Hindlimb muscle (tissue), 1 donor: ENCODE measurements around the gene RASSF1. TPM values are rescaled to one million over a fixed set of nuclear protein-coding genes. Genes with fewer than 3 reads are reported as not detected.

Source experiments
- DNase-seq: peaks from one replicate; pipeline ENCODE4 v3.0.0-alpha.2; 2013
- polyA plus RNA-seq: library from polyadenylated mRNA; unstranded; fragments of 120-200 nt; gene quantifications from one replicate; pipeline ENCODE4 v1.2.1, GENCODE V29; 2013; ENCODE audit not compliant: insufficient read length

Gene RASSF1, protein sequence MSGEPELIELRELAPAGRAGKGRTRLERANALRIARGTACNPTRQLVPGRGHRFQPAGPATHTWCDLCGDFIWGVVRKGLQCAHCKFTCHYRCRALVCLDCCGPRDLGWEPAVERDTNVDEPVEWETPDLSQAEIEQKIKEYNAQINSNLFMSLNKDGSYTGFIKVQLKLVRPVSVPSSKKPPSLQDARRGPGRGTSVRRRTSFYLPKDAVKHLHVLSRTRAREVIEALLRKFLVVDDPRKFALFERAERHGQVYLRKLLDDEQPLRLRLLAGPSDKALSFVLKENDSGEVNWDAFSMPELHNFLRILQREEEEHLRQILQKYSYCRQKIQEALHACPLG
- polyA plus RNA-seq, result 36.3 TPM

DNA sequence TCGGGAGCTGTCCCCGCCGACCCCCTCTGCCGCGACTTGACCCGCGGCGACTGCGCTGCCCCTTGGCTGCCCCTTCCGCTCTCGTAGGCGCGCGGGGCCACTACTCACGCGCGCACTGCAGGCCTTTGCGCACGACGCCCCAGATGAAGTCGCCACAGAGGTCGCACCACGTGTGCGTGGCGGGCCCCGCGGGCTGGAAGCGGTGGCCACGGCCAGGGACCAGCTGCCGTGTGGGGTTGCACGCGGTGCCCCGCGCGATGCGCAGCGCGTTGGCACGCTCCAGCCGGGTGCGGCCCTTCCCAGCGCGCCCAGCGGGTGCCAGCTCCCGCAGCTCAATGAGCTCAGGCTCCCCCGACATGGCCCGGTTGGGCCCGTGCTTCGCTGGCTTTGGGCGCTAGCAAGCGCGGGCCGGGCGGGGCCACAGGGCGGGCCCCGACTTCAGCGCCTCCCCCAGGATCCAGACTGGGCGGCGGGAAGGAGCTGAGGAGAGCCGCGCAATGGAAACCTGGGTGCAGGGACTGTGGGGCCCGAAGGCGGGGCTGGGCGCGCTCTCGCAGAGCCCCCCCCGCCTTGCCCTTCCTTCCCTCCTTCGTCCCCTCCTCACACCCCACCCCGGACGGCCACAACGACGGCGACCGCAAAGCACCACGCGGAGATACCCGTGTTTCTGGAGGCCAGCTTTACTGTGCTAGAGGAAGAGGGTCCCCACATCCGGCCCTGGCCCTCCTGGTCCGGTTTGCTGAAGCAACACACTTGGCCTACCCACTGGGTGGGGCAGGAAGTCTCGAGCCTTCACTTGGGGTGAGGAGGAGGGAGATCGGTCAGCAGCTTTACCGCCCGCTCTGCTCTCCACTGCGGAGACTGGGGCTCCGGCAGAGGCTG lies at the start of gene RASSF1:
Gene RASSF1, minus strand, starts transcription at position 389 of the 882 bp plus-strand sequence. Its CDS starts 31 bp downstream, at position 358.
- peak; percentile 91 for DNase-seq

- DNase-seq, result no peak
Measured at GRCh38 chr3:50389414-50389767, 48.8 kb upstream of the RASSF1 start.

DNA sequence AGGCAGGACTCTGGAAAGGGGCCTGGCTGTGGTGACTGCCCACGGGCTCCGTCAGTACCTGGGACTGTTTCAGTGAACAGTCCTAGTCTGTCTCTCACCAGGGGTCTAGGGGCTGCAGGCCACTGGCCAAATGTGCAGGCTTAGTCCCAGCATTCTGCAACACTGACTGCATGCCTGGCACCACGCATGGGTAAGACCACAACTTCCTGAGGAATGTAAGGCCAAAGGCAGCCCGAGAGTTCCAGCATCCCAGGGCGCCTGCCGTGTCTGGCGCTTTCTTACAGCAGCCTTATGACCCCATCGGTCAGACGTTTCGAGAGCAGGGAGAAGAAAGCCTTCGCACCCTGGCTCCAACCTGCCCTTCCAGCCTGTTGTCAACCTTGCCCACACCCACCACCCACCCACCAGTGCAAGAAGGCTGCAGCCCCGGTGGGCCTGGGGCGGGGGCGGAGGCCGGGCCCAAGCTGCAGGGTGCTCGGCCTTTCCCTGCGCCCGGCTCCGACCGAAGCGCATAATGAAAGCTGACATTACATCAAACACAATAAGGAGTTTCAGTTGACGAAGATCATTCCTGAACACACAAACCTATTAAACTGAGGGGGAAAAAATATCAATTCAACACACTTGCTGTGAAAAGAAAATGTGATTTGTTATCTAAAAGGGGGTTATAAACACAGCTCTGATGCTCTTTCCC lies 48.2 kb upstream of the RASSF1 start:
- no peak for DNase-seq

DNA sequence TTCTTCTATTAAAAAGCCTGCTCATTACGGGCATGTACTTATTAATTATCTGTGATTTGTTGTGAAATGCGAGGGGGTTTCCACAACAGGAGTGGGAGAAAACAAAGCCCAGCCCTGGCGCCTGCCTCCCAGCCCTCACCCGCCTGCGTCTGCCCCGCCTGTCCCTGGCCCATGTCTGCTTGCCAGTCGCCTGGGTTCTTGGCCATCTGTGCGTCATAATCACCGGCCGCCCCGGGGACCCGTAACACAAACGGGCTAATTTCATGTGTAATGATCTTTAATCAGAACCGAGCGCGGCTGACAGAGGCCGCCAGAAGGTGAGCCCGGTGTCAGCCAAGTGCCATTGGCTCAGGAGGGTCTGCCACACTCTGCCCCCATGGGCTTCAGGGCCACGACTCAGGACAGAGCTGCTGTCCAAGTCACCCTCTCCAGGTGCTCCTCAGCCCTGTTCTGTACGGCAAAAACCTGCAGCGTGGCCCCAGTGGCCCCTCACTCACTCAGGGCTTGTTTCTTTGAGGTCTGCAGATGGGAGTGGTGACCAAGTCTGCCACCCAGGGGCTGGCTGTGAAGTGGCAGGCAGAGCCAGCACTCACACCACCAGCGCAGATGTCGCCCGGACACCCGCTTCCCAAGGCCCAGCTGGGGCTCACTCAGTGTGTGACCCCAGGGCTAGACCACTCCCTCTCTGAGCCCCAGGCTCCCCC lies 47.5 kb upstream of the RASSF1 start:
- DNase-seq, result no peak

DNA sequence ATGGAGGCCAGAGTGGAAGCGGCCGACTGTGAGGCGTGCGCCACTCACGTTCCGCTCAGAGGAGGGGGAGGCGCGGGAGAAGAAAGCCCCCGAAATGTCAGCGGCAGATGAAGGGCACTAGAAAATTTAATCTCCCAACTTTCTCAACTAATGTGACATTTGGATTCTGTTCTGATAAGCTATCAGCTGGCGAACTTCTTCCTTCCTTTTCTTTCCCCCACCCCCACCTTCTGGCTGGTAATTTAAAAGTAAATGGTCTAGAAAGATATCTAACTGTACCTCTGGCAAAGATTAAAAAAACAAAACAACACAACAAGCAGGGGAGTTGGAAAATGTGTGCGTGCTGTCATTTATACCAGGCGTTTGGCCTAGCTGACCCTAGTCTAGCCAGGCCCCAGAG lies 45.1 kb upstream of the RASSF1 start:
- DNase-seq, result no peak

- no peak for DNase-seq
Measured at GRCh38 chr3:50383750-50384149, 43.1 kb upstream of the RASSF1 start.

- no peak for DNase-seq
Measured at GRCh38 chr3:50382722-50383121, 42.1 kb upstream of the RASSF1 start.

- no peak for DNase-seq
Measured at GRCh38 chr3:50381383-50381782, 40.7 kb upstream of the RASSF1 start.

- no peak for DNase-seq
Measured at GRCh38 chr3:50380405-50381085, 39.9 kb upstream of the RASSF1 start.

GRCh38 chr3:50378757-50379156 lies 38.1 kb upstream of the RASSF1 start:
- no peak for DNase-seq

- DNase-seq, result no peak
Measured at GRCh38 chr3:50378024-50378423, 37.4 kb upstream of the RASSF1 start.

DNA sequence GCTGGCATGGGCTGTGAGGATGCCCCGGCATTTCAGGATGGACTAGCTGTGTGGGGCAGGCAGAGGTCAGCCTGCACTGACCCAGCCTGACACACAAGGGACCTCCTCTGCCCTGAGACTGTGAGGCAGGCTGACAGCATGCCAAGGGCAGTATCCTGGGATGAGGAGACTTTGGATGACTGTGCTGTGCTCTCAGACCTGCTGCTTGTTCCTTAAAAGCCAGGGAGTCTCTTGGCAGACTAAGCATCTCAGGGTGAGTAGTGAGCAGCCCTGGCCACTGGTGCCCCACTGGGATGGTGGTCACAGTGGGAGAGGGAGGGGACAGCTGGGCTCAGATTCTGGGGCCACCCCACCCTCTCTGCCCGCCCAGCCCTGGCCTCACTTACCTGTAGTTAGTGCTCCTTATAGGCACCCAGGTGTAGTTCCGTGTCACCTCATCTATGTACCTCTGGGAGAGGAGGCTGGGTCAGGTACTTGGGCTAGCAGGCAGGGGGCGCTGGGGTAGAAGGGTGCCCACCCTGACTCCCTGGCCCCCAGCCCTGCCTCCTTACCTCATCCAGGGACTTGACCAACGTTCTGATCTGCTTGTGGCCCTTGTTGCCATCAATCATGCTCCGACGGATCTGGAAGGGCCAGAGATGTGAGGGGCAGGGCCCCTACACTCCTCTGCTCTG lies 34.8 kb upstream of the RASSF1 start:
- no peak for DNase-seq

- DNase-seq, result no peak
Measured at GRCh38 chr3:50374363-50375257, 34.0 kb upstream of the RASSF1 start.

- DNase-seq, result no peak
Measured at GRCh38 chr3:50373146-50374051, 32.8 kb upstream of the RASSF1 start.

GRCh38 chr3:50372349-50372748 lies 31.7 kb upstream of the RASSF1 start:
- DNase-seq, result no peak

- no peak for DNase-seq
Measured at GRCh38 chr3:50371133-50371685, 30.6 kb upstream of the RASSF1 start.

GRCh38 chr3:50370594-50370993 lies 30.0 kb upstream of the RASSF1 start:
- peak; percentile 72 for DNase-seq

DNA sequence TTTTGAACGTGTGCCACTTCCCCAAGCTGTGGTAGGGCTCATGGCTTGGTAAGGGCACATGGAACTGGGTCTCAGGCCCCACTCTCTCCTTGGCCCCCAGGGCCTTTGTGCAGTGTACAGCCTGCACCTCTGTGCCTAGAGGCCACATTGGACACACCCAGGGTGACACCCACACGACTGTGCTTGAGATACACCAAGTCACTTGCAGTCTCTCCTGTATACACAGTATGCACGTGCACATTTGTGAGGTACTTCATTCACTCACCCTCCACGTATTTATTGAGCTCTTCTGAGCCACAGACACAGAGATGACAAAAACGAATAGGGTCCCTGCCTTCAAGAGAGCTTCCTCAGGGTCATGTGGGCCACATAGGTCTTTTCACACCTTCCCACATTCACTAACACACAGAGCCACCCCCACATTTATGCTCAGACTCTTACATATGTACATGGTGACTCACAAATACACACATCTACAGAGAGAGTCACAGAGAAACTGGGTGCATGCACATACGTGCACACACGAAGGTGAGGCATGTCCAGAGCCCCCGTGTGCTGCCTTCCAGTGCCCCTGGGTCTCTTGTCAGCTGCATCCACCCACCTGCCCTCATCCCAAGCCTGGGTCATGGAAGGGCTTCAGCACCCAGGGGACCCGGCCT lies 28.5 kb upstream of the RASSF1 start:
- DNase-seq, result no peak
